HG02798 (cell line): ENCODE data around the gene NBEAL2.
"Not testable (repeated sequence)": the region's sequence is repeated elsewhere in the genome, so short reads cannot be mapped to it uniquely, and the experiment has no call there.

Source experiments
- ATAC-seq: cut with Tn5 transposase; IDR thresholded peaks from one replicate; pipeline ENCODE4 v1.9.1; 2021; ENCODE audit warnings: mild to moderate bottlenecking; ENCODE audit not compliant: unreplicated experiment, poor library complexity

NBEAL2 gene

GRCh38 chr3:46959161-46959511 lies 20.3 kb upstream of the NBEAL2 start:
- ATAC-seq: no peak

- no peak for ATAC-seq
Observed at GRCh38 chr3:46960081-46960701, 19.3 kb upstream of the NBEAL2 start.

GRCh38 chr3:46960835-46961234 lies 18.6 kb upstream of the NBEAL2 start:
- no peak for ATAC-seq

- no peak for ATAC-seq
Observed at GRCh38 chr3:46962427-46962826, 17.0 kb upstream of the NBEAL2 start.

GRCh38 chr3:46962990-46963389 lies 16.5 kb upstream of the NBEAL2 start:
- ATAC-seq: no peak

GRCh38 chr3:46964038-46964590 lies 15.4 kb upstream of the NBEAL2 start:
- ATAC-seq: not testable (repeated sequence)

GRCh38 chr3:46965151-46965550 lies 14.3 kb upstream of the NBEAL2 start:
- peak; percentile 42 for ATAC-seq

GRCh38 chr3:46966811-46967210 lies 12.7 kb upstream of the NBEAL2 start:
- no peak for ATAC-seq

- ATAC-seq: no peak
Observed at GRCh38 chr3:46968783-46969428, 10.6 kb upstream of the NBEAL2 start.

- ATAC-seq: no peak
Observed at GRCh38 chr3:46970391-46971091, 8.9 kb upstream of the NBEAL2 start.

- ATAC-seq: no peak
Observed at GRCh38 chr3:46971151-46971550, 8.3 kb upstream of the NBEAL2 start.

- no peak for ATAC-seq
Observed at GRCh38 chr3:46971742-46972141, 7.7 kb upstream of the NBEAL2 start.

- no peak for ATAC-seq
Observed at GRCh38 chr3:46972396-46972795, 7.1 kb upstream of the NBEAL2 start.

GRCh38 chr3:46974421-46975171 lies 4.9 kb upstream of the NBEAL2 start:
- no peak for ATAC-seq

- ATAC-seq: peak; percentile 69
Observed at GRCh38 chr3:46976326-46977190, 2.9 kb upstream of the NBEAL2 start, which contains the start of gene CCDC12. Gene CCDC12 (minus strand): TSS chr3:46976745. CDS start chr3:46976732, 13 bp downstream.

- ATAC-seq: no peak
Observed at GRCh38 chr3:46977811-46978195, 1.7 kb upstream of the NBEAL2 start.

- ATAC-seq: no peak
Observed at GRCh38 chr3:46978381-46978780, 1.1 kb upstream of the NBEAL2 start.

GRCh38 chr3:46979958-46980497 lies 562 bp downstream of the NBEAL2 start:
- peak; percentile 4 for ATAC-seq

GRCh38 chr3:46981932-46982471 lies 2.5 kb downstream of the NBEAL2 start:
- no peak for ATAC-seq
